Activated naive CD8-positive, alpha-beta T cell treated with anti-CD3 and anti-CD28 coated beads, Interleukin-2, amount 10 ng/mL, durations not matched to agents 7 days and 5 days (primary cell): Measurements from ENCODE around the gene VPS8. TPM values are rescaled to one million over a fixed set of nuclear protein-coding genes. Genes with fewer than 3 reads are reported as not detected.
"Not testable (repeated sequence)": the region's sequence is repeated elsewhere in the genome, so short reads cannot be mapped to it uniquely, and the experiment has no call there.

Source experiments
- ATAC-seq: fragments of 150-1000 bp; cut with Tn5 transposase; one replicate; pipeline ENCODE4 v1.10.0; 2021; ENCODE audit warnings: low read depth, moderate library complexity
- POLR2A ChIA-PET: fragments of 350-600 bp; sonication (Branson Sonifier 250); formaldehyde crosslinking; loops from one replicate; lab custom pipeline; 2021; ENCODE audit warnings: antibody characterized with exemption; lab: Charles Lee
- DNase-seq: peaks from one replicate; pipeline ENCODE4 v3.0.0; 2021
- H3K27ac Mint-ChIP-seq: one replicate; pipeline ENCODE4 v1.8.0; 2022; ENCODE audit warnings: mild to moderate bottlenecking, mixed read lengths
- H3K27me3 Mint-ChIP-seq: one replicate; pipeline ENCODE4 v1.8.0; 2022; ENCODE audit warnings: mild to moderate bottlenecking, moderate library complexity, mixed read lengths
- H3K36me3 Mint-ChIP-seq: one replicate; pipeline ENCODE4 v1.8.0; 2021; ENCODE audit warnings: mild to moderate bottlenecking, mixed read lengths
- H3K4me1 Mint-ChIP-seq: one replicate; pipeline ENCODE4 v1.8.0; 2021; ENCODE audit warnings: mixed read lengths
- H3K4me3 Mint-ChIP-seq: one replicate; pipeline ENCODE4 v1.8.0; 2022; ENCODE audit warnings: mild to moderate bottlenecking, moderate library complexity, mixed read lengths
- H3K9me3 Mint-ChIP-seq: one replicate; pipeline ENCODE4 v1.8.0; 2021; ENCODE audit warnings: mixed read lengths
- total RNA-seq, 2 experiments: library from RNA; stranded (reverse); gene quantifications; one replicate each; pipeline ENCODE4 v1.2.3, GENCODE V29; 2021

The VPS8 gene
- total RNA-seq, 2 experiments from 2014 or later: 56.8 to 59.1 TPM

DNA sequence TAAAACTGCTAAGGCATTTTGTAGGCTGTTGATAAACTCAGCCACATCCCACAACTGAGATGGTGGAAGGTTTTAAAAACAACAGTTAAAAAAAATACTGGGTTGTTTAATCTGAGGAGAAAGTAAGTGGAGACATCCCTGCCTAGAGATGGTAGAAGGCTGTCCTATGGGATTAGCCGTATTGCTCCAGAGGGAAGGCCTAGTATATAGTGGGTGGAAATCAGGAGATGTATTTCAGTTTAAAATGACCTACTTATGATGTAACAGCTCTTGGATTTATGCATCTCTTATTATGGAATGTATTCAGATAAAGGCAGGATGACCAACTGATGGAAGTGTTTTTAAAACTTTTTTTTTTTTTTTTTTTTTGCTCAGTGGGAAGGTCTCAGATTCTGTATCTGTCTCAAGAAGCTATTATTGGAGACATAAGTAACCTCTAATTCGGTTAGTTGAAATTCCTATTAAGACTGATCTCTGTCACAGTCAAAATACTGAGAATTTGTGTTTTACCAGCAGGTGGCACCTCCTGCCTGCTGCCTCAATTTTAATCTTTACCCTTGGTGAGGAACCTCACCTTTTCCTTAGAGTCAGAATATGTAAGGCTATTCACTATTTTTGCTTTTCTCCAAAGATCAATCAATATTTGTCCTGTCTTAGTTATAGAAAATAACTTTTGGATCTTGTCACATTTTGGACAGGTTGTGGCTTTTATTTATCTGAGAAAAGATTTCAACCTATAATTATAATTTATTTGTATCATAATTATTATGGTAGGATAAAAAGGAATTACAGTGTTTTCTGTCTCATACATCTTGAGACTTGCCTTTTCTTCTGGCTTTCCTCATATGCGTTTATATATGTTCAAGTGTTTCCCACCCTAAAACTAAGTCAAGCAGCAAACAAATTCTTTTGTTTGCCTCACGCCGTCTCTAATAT lies 63.0 kb downstream of the VPS8 start:
- ATAC-seq (no peak), DNase-seq (no peak)
- Mint-ChIP-seq H3K4me1 (peaks cover 5% of the 10 kb centered on the region), H3K27me3 (no peaks in the 10 kb centered on the region), H3K36me3 (peaks cover 13% of the 10 kb centered on the region), H3K9me3 (no peaks in the 10 kb centered on the region), H3K27ac (no peak overlapping the region), H3K4me3 (no peak overlapping the region)
- POLR2A ChIA-PET: no interaction called here

DNA sequence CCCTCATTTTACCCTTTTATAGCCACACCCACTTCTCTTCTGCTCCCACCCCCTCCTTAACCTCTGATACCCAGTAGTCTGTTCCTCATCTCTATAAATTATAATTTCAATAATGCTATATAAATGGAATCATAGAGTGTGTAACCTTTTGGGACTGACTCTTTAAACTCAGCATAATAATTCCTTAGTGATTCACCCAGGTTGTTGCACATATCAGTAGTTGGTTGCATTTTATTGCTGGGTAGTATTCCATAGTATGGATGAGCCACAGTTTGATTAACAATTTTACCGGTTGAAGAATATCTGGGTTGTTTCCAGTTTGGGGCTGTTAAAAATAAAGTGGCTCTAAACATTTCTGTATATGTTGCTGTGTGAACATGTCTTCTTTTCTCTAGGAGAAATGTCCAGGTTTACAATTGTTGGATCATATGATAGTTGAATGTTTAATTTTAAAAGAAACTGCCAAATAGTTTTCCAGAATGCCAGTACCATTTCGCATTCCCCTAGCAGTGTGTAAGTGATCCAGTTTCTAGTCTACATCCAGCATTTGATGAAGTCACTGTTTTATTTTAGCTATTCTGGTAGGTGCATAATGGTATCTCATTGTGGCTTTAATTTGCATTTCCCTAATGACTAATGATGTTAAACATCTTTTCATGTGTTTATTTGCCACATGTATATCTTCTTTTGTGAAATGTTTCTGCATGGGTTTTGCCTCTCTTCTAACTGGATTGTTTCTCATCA lies 68.5 kb downstream of the VPS8 start:
- ATAC-seq: no peak
- POLR2A ChIA-PET: no interaction called here

DNA sequence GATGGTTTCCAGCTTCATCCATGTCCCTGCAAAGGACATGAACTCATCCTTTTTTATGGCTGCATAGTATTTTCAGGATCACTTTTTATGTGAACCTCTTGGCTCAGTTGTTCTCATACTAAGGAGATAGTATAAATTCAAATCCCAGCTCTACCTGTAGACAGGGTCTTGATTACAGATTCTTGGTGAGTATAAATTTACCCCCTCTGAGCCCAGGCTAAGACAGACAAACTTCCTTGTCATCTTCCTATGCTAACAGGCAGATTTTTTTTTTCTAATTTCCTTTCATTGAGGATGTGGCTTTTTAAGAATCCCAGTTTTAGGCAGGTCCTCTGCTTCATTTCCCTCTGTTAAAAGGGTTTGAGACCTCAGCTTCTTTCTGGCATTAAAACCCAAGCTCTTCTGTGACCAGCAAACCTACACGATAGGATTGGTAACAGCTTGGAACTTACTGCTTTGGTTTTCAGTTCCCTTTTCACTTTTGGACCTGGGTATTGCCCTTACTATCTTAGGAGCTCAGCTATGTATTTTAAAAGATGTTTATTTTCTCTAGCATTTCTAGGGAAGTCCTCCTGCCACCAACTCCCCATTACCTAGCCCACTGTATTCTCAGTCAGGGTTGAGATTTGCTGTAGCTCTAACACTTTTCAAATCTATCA lies 72.5 kb downstream of the VPS8 start:
- Mint-ChIP-seq H3K36me3 (peaks cover 23% of the 10 kb centered on the region), H3K27me3 (no peaks in the 10 kb centered on the region), H3K9me3 (no peaks in the 10 kb centered on the region), H3K27ac (no peak overlapping the region), H3K4me3 (no peak overlapping the region), H3K4me1 (peaks cover 5% of the 10 kb centered on the region)
- POLR2A ChIA-PET: no interaction called here
- DNase-seq (no peak), ATAC-seq (no peak)

More for the DNA sequence above, 68.5 kb downstream of the VPS8 start:
- peaks cover 25% of the 10 kb centered on the region for H3K36me3 Mint-ChIP-seq
- no peaks in the 10 kb centered on the region for H3K9me3 Mint-ChIP-seq
- no peaks in the 10 kb centered on the region for H3K27me3 Mint-ChIP-seq
- peaks cover 5% of the 10 kb centered on the region for H3K4me1 Mint-ChIP-seq
- no peak for DNase-seq
- H3K27ac Mint-ChIP-seq: no peak overlapping the region
- H3K4me3 Mint-ChIP-seq: no peak overlapping the region

DNA sequence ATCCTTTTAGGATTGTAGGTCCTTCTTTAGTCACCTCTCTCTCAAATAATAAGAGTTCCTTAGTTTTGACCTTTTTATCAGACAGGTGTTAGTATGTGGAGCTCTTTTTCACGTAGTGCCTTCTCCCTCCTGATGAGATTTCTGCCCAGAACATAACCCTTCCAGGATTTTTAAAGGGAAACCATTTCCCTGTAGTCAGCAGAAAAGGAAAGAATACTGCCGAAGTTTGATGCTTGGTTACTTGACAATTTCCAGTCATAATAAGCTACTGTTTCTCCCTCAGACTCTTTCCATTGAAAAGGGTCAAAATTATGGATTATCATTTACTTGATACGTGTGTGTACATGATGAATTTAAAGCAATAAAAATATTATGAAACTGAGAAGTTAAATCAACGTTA lies 73.1 kb downstream of the VPS8 start:
- no peak overlapping the region for H3K4me3 Mint-ChIP-seq
- POLR2A ChIA-PET: no interaction called here
- DNase-seq (no peak), ATAC-seq (no peak)
- H3K36me3 Mint-ChIP-seq: peaks cover 22% of the 10 kb centered on the region
- no peak overlapping the region for H3K27ac Mint-ChIP-seq
- no peaks in the 10 kb centered on the region for H3K27me3 Mint-ChIP-seq
- no peaks in the 10 kb centered on the region for H3K9me3 Mint-ChIP-seq
- peaks cover 5% of the 10 kb centered on the region for H3K4me1 Mint-ChIP-seq

DNA sequence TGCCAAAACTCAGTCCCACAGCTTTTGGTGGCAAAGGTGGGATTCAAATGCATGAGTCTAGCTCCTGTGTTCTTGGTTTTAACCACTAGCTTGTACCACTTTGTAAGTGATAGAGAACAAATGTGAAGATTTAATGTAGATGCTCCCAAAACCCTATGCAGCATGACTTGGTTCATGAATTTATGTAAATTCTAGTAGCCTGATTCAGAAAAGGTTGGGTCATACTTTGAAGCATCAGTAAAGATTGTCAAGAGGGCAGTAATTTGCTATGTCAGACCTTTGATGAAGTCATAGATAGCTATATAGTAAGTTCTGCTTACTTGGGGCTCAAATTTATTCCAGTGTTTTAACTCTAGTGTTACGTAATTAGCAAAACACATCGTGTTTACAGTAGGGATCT lies 75.6 kb downstream of the VPS8 start:
- Mint-ChIP-seq H3K9me3 (no peaks in the 10 kb centered on the region), H3K36me3 (peaks cover 22% of the 10 kb centered on the region), H3K27ac (no peak overlapping the region), H3K4me1 (peaks cover 5% of the 10 kb centered on the region), H3K4me3 (no peak overlapping the region), H3K27me3 (no peaks in the 10 kb centered on the region)
- ATAC-seq (no peak), DNase-seq (no peak)
- POLR2A ChIA-PET: interaction anchor here (0.7 kb wide), 1 partner anchor 493 kb away, joined by 4 read pairs; no protein-coding TSS in a partner anchor

DNA sequence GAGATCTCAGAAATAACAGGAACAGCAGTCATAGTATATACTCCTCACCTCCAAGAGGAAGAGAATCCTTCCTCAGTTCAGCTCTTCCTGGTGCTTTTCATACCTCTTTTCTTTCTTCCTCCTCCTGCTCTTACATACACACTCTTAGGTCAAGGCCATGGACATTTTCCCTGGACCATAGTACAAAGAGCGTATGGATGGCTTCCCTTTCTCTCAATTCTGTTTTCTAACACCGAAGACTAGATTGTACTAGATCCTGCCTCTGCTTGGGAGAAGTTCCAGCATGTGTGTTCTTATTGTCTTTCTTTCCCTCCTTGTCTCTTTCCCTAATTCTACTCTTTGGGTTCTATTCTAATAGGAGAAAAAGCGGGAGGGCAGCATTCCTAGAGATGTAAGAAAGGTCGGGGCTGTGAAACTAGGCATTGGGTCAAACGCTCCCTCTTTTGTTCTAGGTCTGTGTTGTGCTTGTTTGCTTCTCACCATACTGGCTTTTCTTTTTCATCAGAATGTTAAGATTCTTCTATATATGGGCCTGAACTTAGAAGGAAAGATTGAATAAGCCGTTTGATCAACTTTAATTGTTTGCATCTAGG lies 77.4 kb downstream of the VPS8 start:
- POLR2A ChIA-PET: no interaction called here
- Mint-ChIP-seq H3K27ac (no peak overlapping the region), H3K9me3 (no peaks in the 10 kb centered on the region), H3K4me1 (peaks cover 1% of the 10 kb centered on the region), H3K27me3 (no peaks in the 10 kb centered on the region), H3K4me3 (no peak overlapping the region), H3K36me3 (peaks cover 7% of the 10 kb centered on the region)
- DNase-seq: no peak
- no peak for ATAC-seq

DNA sequence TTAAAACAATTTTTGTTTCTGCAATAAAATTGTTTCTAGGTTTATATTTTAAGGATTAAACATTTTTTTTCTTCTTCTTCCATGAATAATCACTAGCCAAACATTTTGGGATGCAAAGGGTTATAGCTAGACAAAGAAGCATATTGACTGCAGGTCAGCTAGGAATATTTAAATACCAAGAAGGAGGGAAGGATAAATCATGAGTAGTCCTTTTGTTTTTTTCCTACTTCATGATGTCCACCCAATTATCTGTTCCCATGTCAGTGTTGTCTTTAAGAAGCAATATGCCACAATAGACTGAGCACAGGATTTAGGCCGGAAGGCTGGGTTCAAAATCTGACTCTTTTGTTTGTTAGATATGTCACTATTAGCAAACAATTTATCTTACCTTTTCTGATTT lies 82.1 kb downstream of the VPS8 start:
- Mint-ChIP-seq H3K27ac (no peak overlapping the region), H3K36me3 (peaks cover 3% of the 10 kb centered on the region), H3K4me3 (no peak overlapping the region), H3K4me1 (no peaks in the 10 kb centered on the region), H3K27me3 (no peaks in the 10 kb centered on the region), H3K9me3 (no peaks in the 10 kb centered on the region)
- no peak for DNase-seq
- POLR2A ChIA-PET: no interaction called here
- ATAC-seq: no peak

DNA sequence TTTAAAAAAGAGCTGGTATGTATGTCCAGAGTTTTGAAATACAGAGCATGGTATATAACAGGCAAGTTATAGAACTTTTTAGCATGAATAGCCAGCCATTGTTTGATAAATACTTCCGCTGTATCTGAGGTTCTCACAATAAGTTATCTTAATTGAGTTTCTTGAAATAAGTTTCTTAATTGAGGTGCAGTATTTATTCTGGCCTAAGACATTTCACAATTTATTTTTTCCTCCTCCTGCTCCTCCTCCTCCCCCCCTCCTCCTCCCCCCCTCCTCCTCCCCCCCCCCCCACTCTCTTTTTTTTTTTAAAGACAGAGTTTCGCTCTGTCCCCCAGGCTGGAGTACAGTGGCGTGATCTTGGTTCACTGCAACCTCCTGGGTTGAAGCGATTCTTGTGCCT lies 83.4 kb downstream of the VPS8 start:
- Mint-ChIP-seq H3K27me3 (no peaks in the 10 kb centered on the region), H3K4me1 (no peaks in the 10 kb centered on the region), H3K4me3 (no peak overlapping the region), H3K27ac (no peak overlapping the region), H3K36me3 (peaks cover 3% of the 10 kb centered on the region), H3K9me3 (no peaks in the 10 kb centered on the region)
- POLR2A ChIA-PET: no interaction called here
- no peak for ATAC-seq
- no peak for DNase-seq

DNA sequence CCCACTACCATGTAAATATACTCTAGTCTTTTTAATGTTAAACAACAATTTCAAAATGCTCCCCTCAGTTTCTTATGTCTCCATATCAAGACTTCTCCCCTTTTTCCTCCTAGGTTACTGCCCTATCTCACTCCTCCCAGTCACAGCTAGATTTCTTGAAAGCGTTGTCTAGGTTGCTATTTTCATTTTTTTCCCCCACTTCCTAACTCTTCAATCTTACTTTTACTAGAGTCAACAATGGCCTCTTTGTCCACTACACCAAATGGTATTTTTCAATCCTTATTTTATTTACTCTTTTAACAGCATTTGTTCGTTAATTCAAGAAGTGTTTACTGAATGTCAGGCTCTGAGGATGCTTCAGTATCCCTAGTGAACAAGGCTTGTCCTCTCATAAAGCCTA lies 84.4 kb downstream of the VPS8 start:
- H3K36me3 Mint-ChIP-seq: peaks cover 3% of the 10 kb centered on the region
- DNase-seq (no peak), ATAC-seq (no peak)
- POLR2A ChIA-PET: no interaction called here
- H3K27ac Mint-ChIP-seq: no peak overlapping the region
- no peaks in the 10 kb centered on the region for H3K4me1 Mint-ChIP-seq
- no peak overlapping the region for H3K4me3 Mint-ChIP-seq
- no peaks in the 10 kb centered on the region for H3K9me3 Mint-ChIP-seq
- no peaks in the 10 kb centered on the region for H3K27me3 Mint-ChIP-seq

DNA sequence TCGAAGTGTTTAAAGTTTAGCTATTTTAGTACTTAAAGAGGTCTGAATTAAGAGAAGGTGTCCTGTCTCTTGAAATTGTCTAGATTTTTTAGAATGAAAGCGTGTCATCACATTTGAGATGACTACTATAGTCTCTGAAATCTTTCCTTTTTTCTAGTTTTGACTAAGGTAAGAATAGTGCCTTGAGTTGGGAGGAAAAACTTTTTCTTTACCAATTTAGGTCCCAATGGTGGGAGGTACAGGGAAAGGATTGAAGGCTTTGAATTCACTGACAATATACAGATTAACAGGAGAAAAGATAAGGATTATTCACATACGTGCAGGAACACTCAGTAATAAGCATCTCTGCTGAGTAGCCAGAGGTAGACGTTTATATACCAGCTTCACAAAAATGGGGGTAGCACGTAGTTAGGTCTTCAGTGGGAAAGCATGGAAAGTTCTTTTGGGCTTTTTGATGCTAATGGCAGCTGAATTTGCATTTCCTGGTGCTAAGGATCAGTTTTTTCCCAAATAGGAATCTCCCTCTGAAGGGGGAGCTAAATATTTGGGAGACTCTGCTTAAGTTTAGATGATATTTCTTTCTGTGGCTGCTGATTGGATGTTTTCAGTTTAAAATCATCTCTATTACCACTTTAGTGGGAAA lies 88.1 kb downstream of the VPS8 start:
- POLR2A ChIA-PET: no interaction called here
- Mint-ChIP-seq H3K27ac (no peak overlapping the region), H3K4me1 (no peaks in the 10 kb centered on the region), H3K9me3 (peaks cover 5% of the 10 kb centered on the region), H3K27me3 (no peaks in the 10 kb centered on the region), H3K36me3 (peaks cover 17% of the 10 kb centered on the region), H3K4me3 (no peak overlapping the region)
- DNase-seq (no peak), ATAC-seq (no peak)

DNA sequence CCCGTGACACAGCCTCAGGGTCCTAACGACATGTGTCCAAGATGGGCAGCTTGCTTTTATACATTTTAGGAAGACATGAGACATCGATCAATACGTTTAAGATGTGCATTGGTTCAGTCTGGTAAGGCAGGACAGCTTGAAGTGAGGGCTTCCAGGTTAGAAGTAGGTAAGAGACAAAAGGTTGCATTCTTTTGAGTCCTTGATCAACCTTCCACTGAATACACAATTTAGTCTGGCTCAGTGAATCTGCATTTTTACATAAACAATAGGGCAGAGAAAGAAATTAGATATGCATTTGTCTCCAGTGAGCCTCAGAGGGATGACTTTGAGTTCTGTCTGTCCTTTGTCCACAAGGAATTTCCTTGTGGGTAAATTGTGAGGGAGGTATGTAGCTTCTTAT lies 95.1 kb downstream of the VPS8 start:
- DNase-seq, H3K4me1 Mint-ChIP-seq, H3K4me3 Mint-ChIP-seq, H3K27me3 Mint-ChIP-seq, ATAC-seq, H3K9me3 Mint-ChIP-seq, H3K27ac Mint-ChIP-seq, POLR2A ChIA-PET: not testable (repeated sequence)
- peaks cover 23% of the 10 kb centered on the region for H3K36me3 Mint-ChIP-seq

DNA sequence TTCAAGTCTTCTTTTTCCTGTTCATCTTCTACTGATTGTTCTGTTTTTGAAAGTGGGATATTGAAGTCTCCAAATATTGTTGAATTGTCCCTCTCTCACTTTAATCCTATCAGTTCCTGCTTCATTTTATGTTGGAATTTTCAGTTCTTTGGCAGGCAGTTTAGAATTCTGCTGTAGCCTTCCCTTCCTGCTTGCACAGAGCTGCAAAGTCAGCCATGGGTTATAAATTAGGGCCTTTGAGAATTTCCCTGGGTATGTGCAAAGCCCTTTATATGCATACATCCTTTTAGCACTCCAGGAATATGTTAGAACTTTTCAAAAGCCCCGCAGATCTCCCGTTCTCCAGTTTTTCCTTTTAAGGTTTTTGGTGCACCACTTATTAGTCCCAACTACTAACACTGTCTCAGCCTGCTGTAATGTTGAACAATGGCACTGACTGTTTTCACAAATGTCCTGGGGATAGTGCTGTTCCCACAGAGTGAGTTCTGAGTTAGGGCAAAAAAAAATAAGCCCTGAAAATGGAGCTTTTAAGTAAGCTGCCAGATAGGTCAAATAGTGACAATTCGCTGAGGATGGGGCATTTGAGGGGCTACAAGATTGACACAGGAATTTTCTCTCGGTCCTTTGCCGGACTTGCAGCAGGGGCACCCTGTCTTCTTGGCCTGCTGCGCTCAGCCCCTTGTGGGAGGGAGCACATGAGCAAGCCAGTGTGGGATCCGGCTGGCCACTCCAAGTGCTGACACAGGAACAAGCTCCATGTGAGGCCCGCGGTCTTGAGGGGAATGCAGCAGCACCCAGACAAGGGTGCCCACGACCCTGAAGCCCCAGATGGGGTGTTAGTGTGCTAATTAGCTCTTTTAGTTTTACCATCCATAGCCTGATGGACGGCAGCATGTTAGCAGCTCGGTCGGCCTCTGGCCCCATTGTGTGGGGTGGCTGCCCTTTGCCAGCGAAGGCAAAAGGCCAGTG lies 96.0 kb downstream of the VPS8 start:
- Mint-ChIP-seq H3K27me3 (no peaks in the 10 kb centered on the region), H3K27ac (no peak overlapping the region), H3K4me3 (no peak overlapping the region), H3K4me1 (no peaks in the 10 kb centered on the region), H3K9me3 (peaks cover 5% of the 10 kb centered on the region), H3K36me3 (peaks cover 25% of the 10 kb centered on the region)
- DNase-seq (no peak), ATAC-seq (no peak)
- POLR2A ChIA-PET: no interaction called here
